H9 (cell line): Measurements from ENCODE around the gene PICALM. TPM values are rescaled to one million over a fixed set of nuclear protein-coding genes. Genes with fewer than 3 reads are reported as not detected.

Experiments
- DNase-seq: peaks from one replicate; pipeline ENCODE4 v3.0.0-alpha.2; 2017
- H2AFZ ChIP-seq: one replicate; pipeline ENCODE4 v1.6.1; 2013; ENCODE audit warnings: mild to moderate bottlenecking, low read length, control low read depth, moderate library complexity
- H2AK5ac ChIP-seq: 2 replicates; pipeline ENCODE4 v1.6.1; 2013; ENCODE audit warnings: low read length, control low read depth, mixed read lengths; ENCODE audit not compliant: insufficient read length
- H2BK120ac ChIP-seq: one replicate; pipeline ENCODE4 v1.6.1; 2013; ENCODE audit warnings: low read depth, mild to moderate bottlenecking, low read length, control low read depth, inconsistent platforms; ENCODE audit not compliant: poor library complexity, severe bottlenecking
- H2BK12ac ChIP-seq: 2 replicates; pipeline ENCODE4 v1.6.1; 2013; ENCODE audit warnings: low read length, control low read depth, mixed read lengths, low read depth; ENCODE audit not compliant: insufficient read length
- H2BK15ac ChIP-seq: 2 replicates; pipeline ENCODE4 v1.6.1; 2013; ENCODE audit warnings: low read depth, low read length, control low read depth
- H2BK20ac ChIP-seq: one replicate; pipeline ENCODE4 v1.6.1; 2013; ENCODE audit warnings: low read depth, mild to moderate bottlenecking, low read length, control low read depth, inconsistent platforms; ENCODE audit not compliant: poor library complexity, severe bottlenecking
- H2BK5ac ChIP-seq: 2 replicates; pipeline ENCODE4 v1.6.1; 2013; ENCODE audit warnings: low read length, control low read depth, mixed read lengths; ENCODE audit not compliant: insufficient read length
- H3K14ac ChIP-seq: 2 replicates; pipeline ENCODE4 v1.6.1; 2013; ENCODE audit warnings: low read length, control low read depth; ENCODE audit not compliant: insufficient read depth
- H3K18ac ChIP-seq: 2 replicates; pipeline ENCODE4 v1.6.1; 2013; ENCODE audit warnings: low read depth, mild to moderate bottlenecking, mixed read lengths, low read length, control low read depth; ENCODE audit not compliant: insufficient read length
- H3K23ac ChIP-seq: 2 replicates; pipeline ENCODE4 v1.6.1; 2013; ENCODE audit warnings: low read length, control low read depth, mixed read lengths, low read depth; ENCODE audit not compliant: insufficient read length
- H3K23me2 ChIP-seq: 2 replicates; pipeline ENCODE4 v1.6.1; 2013; ENCODE audit warnings: low read depth, mild to moderate bottlenecking, mixed read lengths, low read length, control low read depth; ENCODE audit not compliant: insufficient read length, poor library complexity, severe bottlenecking
- H3K27ac ChIP-seq: 2 replicates; pipeline ENCODE4 v1.5.1; 2013; ENCODE audit warnings: low read length, control low read depth, mixed read lengths, low read depth; ENCODE audit not compliant: insufficient read length
- H3K27me3 ChIP-seq: 2 replicates; pipeline ENCODE4 v1.6.1; 2013; ENCODE audit warnings: low read length, control low read depth, inconsistent platforms; ENCODE audit not compliant: insufficient read depth
- H3K4ac ChIP-seq: 2 replicates; pipeline ENCODE4 v1.6.1; 2013; ENCODE audit warnings: low read depth, mild to moderate bottlenecking, control low read depth, inconsistent platforms, low read length, moderate library complexity
- H3K4me1 ChIP-seq: 2 replicates; pipeline ENCODE4 v1.6.1; 2013; ENCODE audit warnings: low read length, control low read depth, inconsistent platforms; ENCODE audit not compliant: insufficient read depth
- H3K4me2 ChIP-seq: 2 replicates; pipeline ENCODE4 v1.6.1; 2013; ENCODE audit warnings: low read length, control low read depth, mixed read lengths; ENCODE audit not compliant: insufficient read length, insufficient read depth
- H3K56ac ChIP-seq: 2 replicates; pipeline ENCODE4 v1.6.1; 2013; ENCODE audit warnings: low read depth, mild to moderate bottlenecking, mixed read lengths, low read length, control low read depth; ENCODE audit not compliant: insufficient read length
- H3K79me1 ChIP-seq: 2 replicates; pipeline ENCODE4 v1.6.1; 2013; ENCODE audit warnings: low read depth, mild to moderate bottlenecking, moderate library complexity, low read length, control low read depth, inconsistent platforms; ENCODE audit not compliant: insufficient read depth, poor library complexity, severe bottlenecking
- H3K79me2 ChIP-seq: 2 replicates; pipeline ENCODE4 v1.6.1; 2013; ENCODE audit warnings: low read length, control low read depth, inconsistent platforms; ENCODE audit not compliant: insufficient read depth
- H3K9ac ChIP-seq: 2 replicates; pipeline ENCODE4 v1.6.1; 2013; ENCODE audit warnings: low read length, control low read depth, mixed read lengths; ENCODE audit not compliant: insufficient read length; ENCODE audit errors: extremely low read depth
- H3K9me3 ChIP-seq: one replicate; pipeline ENCODE4 v1.6.1; 2013; ENCODE audit warnings: low read depth, low read length, inconsistent platforms; ENCODE audit not compliant: control insufficient read depth
- H3T11ph ChIP-seq: one replicate; pipeline ENCODE4 v1.6.1; 2013; ENCODE audit warnings: mild to moderate bottlenecking, low read length, control low read depth, inconsistent platforms
- H4K20me1 ChIP-seq: one replicate; pipeline ENCODE4 v1.6.1; 2013; ENCODE audit not compliant: control insufficient read depth, insufficient read length, insufficient read depth
- H4K5ac ChIP-seq: 2 replicates; pipeline ENCODE4 v1.6.1; 2013; ENCODE audit warnings: low read depth, mild to moderate bottlenecking, mixed read lengths, low read length, control low read depth; ENCODE audit not compliant: insufficient read length
- H4K8ac ChIP-seq: replicated peaks from 2 replicates; pipeline ENCODE4 v1.6.1; 2013; ENCODE audit warnings: low read length, control low read depth, mixed read lengths, low read depth; ENCODE audit not compliant: insufficient read length
- H4K91ac ChIP-seq: 2 replicates; pipeline ENCODE4 v1.6.1; 2013; ENCODE audit warnings: low read depth, mild to moderate bottlenecking, moderate library complexity, mixed read lengths, low read length, control low read depth; ENCODE audit not compliant: insufficient read length
- H3K27ac Mint-ChIP-seq, 3 experiments: 2 replicates in 2 of 3; 3 replicates in 1 of 3; pipeline ENCODE4 v1.8.0; 2020 to 2021; ENCODE audit warnings: mixed read lengths in 3 of 3, mild to moderate bottlenecking in 1 of 3, moderate library complexity in 1 of 3
- H3K27me3 Mint-ChIP-seq: 2 replicates; pipeline ENCODE4 v1.8.0; 2021; ENCODE audit warnings: low read depth, mild to moderate bottlenecking, moderate library complexity, mixed read lengths
- H3K36me3 Mint-ChIP-seq, 3 experiments: 2 replicates in 2 of 3; 3 replicates in 1 of 3; pipeline ENCODE4 v1.8.0; 2020 to 2021; ENCODE audit warnings: low read depth in 3 of 3, mixed read lengths in 3 of 3; ENCODE audit not compliant: insufficient read depth in 1 of 3
- H3K4me1 Mint-ChIP-seq, 2 experiments: 2 replicates each; pipeline ENCODE4 v1.8.0; 2020; ENCODE audit warnings: mixed read lengths in 2 of 2
- H3K4me3 Mint-ChIP-seq, 2 experiments: 2 replicates in 1 of 2; 3 replicates in 1 of 2; pipeline ENCODE4 v1.8.0; 2020 to 2021; ENCODE audit warnings: mild to moderate bottlenecking in 2 of 2, mixed read lengths in 2 of 2, moderate library complexity in 1 of 2
- H3K9me3 Mint-ChIP-seq, 2 experiments: 2 replicates in 1 of 2; 3 replicates in 1 of 2; pipeline ENCODE4 v1.8.0; 2020; ENCODE audit warnings: mild to moderate bottlenecking in 2 of 2, mixed read lengths in 2 of 2, moderate library complexity in 1 of 2
- WGBS: extraction: QIAGEN DNeasy Blood & Tissue Kit; methylation state at CpG from one replicate; pipeline ENCODE4 v1.1.7; 2013; ENCODE audit warnings: missing lambda C conversion rate, low lambda C conversion rate, mixed read lengths; ENCODE audit not compliant: insufficient read length; ENCODE audit errors: extremely low coverage; 5-methylcytosine and 5-hydroxymethylcytosine counted together
- total RNA-seq: library from RNA; stranded (reverse); gene quantifications from 2 replicates; pipeline ENCODE4 v1.2.1, GENCODE V29; 2021
- TF ChIP-seq, protein P1 (sequence below): fragments of 200-600 bp; sonication (generic); conservative IDR thresholded peaks from 3 replicates; pipeline ENCODE4 v1.8.0; 2021; ENCODE audit warnings: antibody characterized with exemption, mild to moderate bottlenecking

PICALM gene
- total RNA-seq, 1 experiment from 2014 or later: 76.4 TPM

DNA sequence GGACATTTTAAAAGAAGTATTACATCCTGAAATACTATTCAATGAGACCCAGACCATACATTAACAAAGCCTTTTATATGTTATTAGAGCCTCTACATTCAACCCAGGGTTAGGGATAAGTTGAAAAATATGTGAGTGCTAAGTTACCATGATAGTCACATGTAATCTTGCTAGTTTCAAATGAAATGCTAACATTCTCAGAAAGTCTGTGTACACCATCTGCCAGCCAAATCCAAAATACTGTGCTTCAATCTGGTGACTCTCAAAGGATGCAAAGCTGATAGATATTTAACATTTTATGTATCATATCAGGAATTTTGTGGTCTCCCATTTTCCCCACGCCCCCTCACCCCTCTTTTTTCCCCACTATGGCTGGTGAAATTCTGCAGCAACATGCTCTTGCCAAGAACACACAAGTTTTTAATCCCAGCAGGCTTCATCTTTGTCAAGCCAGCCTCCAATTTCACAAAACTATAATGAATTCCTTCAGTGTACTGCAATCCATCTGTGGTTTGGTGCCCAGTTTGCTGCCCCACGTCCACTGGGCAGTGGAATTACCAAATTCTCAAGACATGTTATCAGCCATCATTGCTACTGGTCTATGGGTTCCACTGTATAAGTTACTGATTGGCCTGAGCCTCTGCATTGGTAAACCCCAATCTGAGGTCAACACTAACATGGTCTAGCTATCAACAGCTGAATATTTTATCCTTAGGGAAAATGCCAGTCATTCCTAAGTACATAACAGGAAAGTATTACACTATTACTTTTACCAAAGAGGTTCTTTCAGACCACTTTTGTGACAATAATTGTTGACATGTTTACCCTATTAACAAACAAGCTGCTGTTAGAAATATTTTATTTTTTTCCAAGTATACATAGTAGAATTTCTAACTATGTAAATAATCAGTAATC, 1.5 kb upstream of the PICALM start:
- H3K4me3 Mint-ChIP-seq: peak overlapping the region; percentile 63 to 100
- Histone ChIP-seq H3K79me1 (peaks cover 3% of the 10 kb centered on the region), H3K18ac (no peak overlapping the region), H2BK20ac (no peak overlapping the region), H3K27me3 (no peaks in the 10 kb centered on the region), H3K4ac (no peak overlapping the region), H2AK5ac (no peak overlapping the region), H4K8ac (no peak overlapping the region), H2BK5ac (no peak overlapping the region), H4K5ac (no peak overlapping the region), H3K56ac (no peak overlapping the region), H3K79me2 (peaks cover 22% of the 10 kb centered on the region; the same call in 1 of the 2 replicates), H3K14ac (no peak overlapping the region; the same call in 1 of the 2 replicates), H3K23ac (no peak overlapping the region), H2AFZ (peak overlapping the region; percentile 11), H4K20me1 (no peaks in the 10 kb centered on the region), H4K91ac (no peak overlapping the region), H3K23me2 (peaks cover 6% of the 10 kb centered on the region), H2BK15ac (no peak overlapping the region), H3K9ac (no peak overlapping the region), H2BK12ac (no peak overlapping the region), H3K27ac (peak overlapping the region; percentile 95), H2BK120ac (peak overlapping the region; percentile 85), H3K4me1 (no peaks in the 10 kb centered on the region; the same call in 1 of the 2 replicates), H3K9me3 (no peaks in the 10 kb centered on the region), H3K4me2 (peak overlapping the region; percentile 62), H3T11ph (peak overlapping the region; percentile 2)
- H3K9me3 Mint-ChIP-seq: no peaks in the 10 kb centered on the region; a peak in 1 of 5 replicates
- no peaks in the 10 kb centered on the region; the same call in 1 of the 2 replicates for H3K27me3 Mint-ChIP-seq
- 0 out of 7 replicates have a peak, but pooled peaks cover 0 to 3% (median 0%) of the 10 kb centered on the region in 3 experiments for H3K36me3 Mint-ChIP-seq
- H3K27ac Mint-ChIP-seq: peak overlapping the region; percentile 97 to 99 (median 97); a peak in 5 of 7 replicates
- peaks cover 31 to 34% of the 10 kb centered on the region in 2 experiments for H3K4me1 Mint-ChIP-seq
- TF ChIP-seq, protein P1, sequence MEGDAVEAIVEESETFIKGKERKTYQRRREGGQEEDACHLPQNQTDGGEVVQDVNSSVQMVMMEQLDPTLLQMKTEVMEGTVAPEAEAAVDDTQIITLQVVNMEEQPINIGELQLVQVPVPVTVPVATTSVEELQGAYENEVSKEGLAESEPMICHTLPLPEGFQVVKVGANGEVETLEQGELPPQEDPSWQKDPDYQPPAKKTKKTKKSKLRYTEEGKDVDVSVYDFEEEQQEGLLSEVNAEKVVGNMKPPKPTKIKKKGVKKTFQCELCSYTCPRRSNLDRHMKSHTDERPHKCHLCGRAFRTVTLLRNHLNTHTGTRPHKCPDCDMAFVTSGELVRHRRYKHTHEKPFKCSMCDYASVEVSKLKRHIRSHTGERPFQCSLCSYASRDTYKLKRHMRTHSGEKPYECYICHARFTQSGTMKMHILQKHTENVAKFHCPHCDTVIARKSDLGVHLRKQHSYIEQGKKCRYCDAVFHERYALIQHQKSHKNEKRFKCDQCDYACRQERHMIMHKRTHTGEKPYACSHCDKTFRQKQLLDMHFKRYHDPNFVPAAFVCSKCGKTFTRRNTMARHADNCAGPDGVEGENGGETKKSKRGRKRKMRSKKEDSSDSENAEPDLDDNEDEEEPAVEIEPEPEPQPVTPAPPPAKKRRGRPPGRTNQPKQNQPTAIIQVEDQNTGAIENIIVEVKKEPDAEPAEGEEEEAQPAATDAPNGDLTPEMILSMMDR: no peak
- DNase-seq: no peak
- WGBS: no CpG with 5 or more reads among the region's 2 CpGs
